Measurements from ENCODE around the gene PAGE2. TPM values are rescaled to one million over a fixed set of nuclear protein-coding genes. Genes with fewer than 3 reads are reported as not detected.
"Not testable (repeated sequence)": the region's sequence is repeated elsewhere in the genome, so short reads cannot be mapped to it uniquely, and the experiment has no call there.

Gene PAGE2, protein sequence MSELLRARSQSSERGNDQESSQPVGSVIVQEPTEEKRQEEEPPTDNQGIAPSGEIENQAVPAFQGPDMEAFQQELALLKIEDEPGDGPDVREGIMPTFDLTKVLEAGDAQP
- total RNA-seq (2014; rRNA removed; shearing (Covaris generic)) = not detected in 2 replicates
- not detected in 2 replicates for polyA plus RNA-seq (2016; fragmentation: Nextera tagmentation; extraction: Ambion mirVana)

DNA sequence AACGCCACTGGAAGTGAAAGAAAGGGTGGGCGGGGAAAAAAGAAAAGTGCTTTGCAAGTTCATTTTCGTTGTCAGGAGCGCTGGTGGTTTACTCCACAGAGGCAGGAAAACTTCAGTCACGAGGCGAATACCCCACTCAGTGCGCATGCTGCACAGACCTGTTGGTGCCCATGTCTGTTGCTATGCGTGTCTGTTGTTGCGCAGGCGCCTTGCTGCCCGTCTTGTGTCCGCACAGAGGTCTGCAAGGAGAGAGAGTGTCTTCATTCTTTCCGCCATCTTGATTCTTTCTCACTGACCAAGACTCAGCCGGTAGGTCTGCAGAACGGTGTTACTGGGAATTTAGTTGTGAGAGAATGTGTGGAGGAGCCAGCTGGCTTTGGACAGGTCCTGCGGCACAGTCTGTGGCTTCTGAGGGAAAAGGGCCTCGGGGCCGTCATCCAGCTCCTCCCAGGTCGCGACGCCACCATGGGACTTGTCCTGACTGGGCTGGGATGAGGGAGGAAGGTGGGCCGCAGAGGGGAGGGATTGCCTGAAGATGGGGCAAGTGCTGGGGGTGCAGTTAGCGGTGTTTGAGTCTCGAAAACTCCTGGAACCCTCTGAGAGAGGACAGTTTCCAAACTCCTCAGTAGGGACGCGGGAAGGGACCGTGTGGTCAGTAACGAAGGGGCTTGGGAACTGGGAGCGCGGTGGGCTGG is at the start of gene PAGE2:
Gene PAGE2 (plus strand): TSS at position 224 of the 695 bp plus-strand sequence. CDS start 1,003 bp downstream, outside the sequence.
- no peak for TF ChIP-seq EZH2phosphoT487 (IDR thresholded peaks at IDR 0.05; ENCODE audit: insufficient read depth, low read depth)
- no peak for TF ChIP-seq EZH2 (IDR thresholded peaks at IDR 0.05; ENCODE audit: insufficient read depth, poor library complexity, severe bottlenecking)
- no peak within 1 kb of the TSS for H2AFZ ChIP-seq
- no peak within 1 kb of the TSS for H3K4me3 ChIP-seq
- H3K4me2 ChIP-seq (ENCODE audit: unreplicated experiment) = no peak within 1 kb of the TSS
- no peaks in the 10 kb centered on the region for H3K9me3 ChIP-seq (ENCODE audit: low read depth)
- no peaks in the 10 kb centered on the region for H3K36me3 ChIP-seq (ENCODE audit: low read depth)
- H3F3A ChIP-seq (ENCODE audit: insufficient read depth) = no peaks in the 10 kb centered on the region
- no peak for DNase-seq
- 68% methylated on average over 18 to 30 of the region's 30 CpGs for WGBS, 2 experiments (ENCODE audit: low coverage in 1 of 2, low lambda C conversion rate in 2 of 2, missing lambda C conversion rate in 2 of 2)
- H3K9ac ChIP-seq = no peak within 1 kb of the TSS
- H4K20me1 ChIP-seq (ENCODE audit: insufficient read depth) = no peaks in the 10 kb centered on the region
- in situ Hi-C loops (cut with MboI) = no loop called here
- no peaks in the 10 kb centered on the region for H3K4me1 ChIP-seq (ENCODE audit: insufficient read depth)
- H3K9me2 ChIP-seq (ENCODE audit: insufficient read depth) = no peaks in the 10 kb centered on the region
- no peak within 1 kb of the TSS for H3K27ac ChIP-seq
- H3K27me3 ChIP-seq (replicated peaks; ENCODE audit: insufficient read depth) = no peaks in the 10 kb centered on the region
- H3K79me2 ChIP-seq (ENCODE audit: insufficient read depth) = no peaks in the 10 kb centered on the region

DNA sequence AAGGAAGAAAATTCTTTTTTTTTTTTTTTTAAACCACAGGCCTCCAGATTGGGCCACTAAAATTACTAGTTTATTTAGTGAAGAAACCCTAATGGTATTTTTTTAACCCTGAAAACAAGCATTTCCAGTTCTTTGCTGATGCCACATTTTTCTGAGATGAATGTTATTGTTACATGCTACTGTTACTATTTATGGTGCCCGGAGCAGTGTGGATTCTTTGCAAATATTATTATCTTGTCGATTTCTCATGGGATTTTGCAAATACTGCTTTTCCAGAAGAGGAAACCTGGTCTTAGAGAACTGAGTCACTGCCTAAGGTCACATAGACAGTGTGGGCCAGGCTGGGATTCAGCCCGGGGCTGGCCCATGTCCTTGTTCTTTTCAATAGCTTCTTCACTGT is 49.3 kb upstream of the PAGE2 start:
- Histone ChIP-seq H3K9me3 (ENCODE audit: low read depth) (no peaks in the 10 kb centered on the region), H3K4me2 (ENCODE audit: unreplicated experiment) (no peak overlapping the region), H3K9ac (no peak overlapping the region), H3K9me2 (ENCODE audit: insufficient read depth) (no peaks in the 10 kb centered on the region), H3K27me3 (replicated peaks; ENCODE audit: insufficient read depth) (no peaks in the 10 kb centered on the region), H2AFZ (no peak overlapping the region), H3K4me3 (no peak overlapping the region), H4K20me1 (ENCODE audit: insufficient read depth) (no peaks in the 10 kb centered on the region), H3F3A (ENCODE audit: insufficient read depth) (no peaks in the 10 kb centered on the region), H3K79me2 (ENCODE audit: insufficient read depth) (no peaks in the 10 kb centered on the region), H3K36me3 (ENCODE audit: low read depth) (no peaks in the 10 kb centered on the region), H3K4me1 (ENCODE audit: insufficient read depth) (no peaks in the 10 kb centered on the region), H3K27ac (no peak overlapping the region)
- in situ Hi-C loops (cut with MboI) = no loop called here
- WGBS, 2 experiments (ENCODE audit: low coverage in 1 of 2, low lambda C conversion rate in 2 of 2, missing lambda C conversion rate in 2 of 2) = 36 to 80% methylated on average over 3 of the region's 3 CpGs
- no peak for TF ChIP-seq EZH2 (IDR thresholded peaks at IDR 0.05; ENCODE audit: insufficient read depth, poor library complexity, severe bottlenecking)
- no peak for TF ChIP-seq EZH2phosphoT487 (IDR thresholded peaks at IDR 0.05; ENCODE audit: insufficient read depth, low read depth)
- DNase-seq = peak; percentile 16

DNA sequence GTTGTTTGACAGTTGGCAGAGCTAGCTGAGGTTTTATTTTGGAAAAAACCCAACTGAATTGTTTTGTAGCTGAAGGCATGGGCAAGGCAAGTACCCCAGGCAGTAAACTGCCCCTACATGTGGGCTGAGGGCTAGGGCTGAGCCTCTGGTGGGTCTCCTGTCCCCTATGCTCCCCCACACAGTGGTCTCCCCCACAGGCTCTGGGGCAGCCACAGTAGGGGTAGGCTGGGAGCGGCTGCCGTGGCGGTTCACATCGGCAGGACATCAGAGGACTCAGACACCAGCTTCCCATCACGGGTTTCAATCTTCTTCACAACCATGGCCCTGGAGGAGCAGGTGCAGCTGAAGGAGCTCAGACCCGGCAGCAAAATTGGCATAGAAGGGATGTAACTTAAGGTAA is 47.3 kb upstream of the PAGE2 start:
- Histone ChIP-seq H3K9me2 (ENCODE audit: insufficient read depth) (no peaks in the 10 kb centered on the region), H3K27me3 (replicated peaks; ENCODE audit: insufficient read depth) (no peaks in the 10 kb centered on the region), H3K9ac (no peak overlapping the region), H3F3A (ENCODE audit: insufficient read depth) (no peaks in the 10 kb centered on the region), H3K4me1 (ENCODE audit: insufficient read depth) (no peaks in the 10 kb centered on the region), H4K20me1 (ENCODE audit: insufficient read depth) (no peaks in the 10 kb centered on the region), H3K79me2 (ENCODE audit: insufficient read depth) (no peaks in the 10 kb centered on the region), H3K27ac (no peak overlapping the region), H3K9me3 (ENCODE audit: low read depth) (no peaks in the 10 kb centered on the region), H2AFZ (no peak overlapping the region), H3K36me3 (ENCODE audit: low read depth) (no peaks in the 10 kb centered on the region), H3K4me2 (ENCODE audit: unreplicated experiment) (no peak overlapping the region), H3K4me3 (no peak overlapping the region)
- 50 to 67% methylated on average over 2 to 6 of the region's 6 CpGs for WGBS, 2 experiments (ENCODE audit: low coverage in 1 of 2, low lambda C conversion rate in 2 of 2, missing lambda C conversion rate in 2 of 2)
- in situ Hi-C loops (cut with MboI) = no loop called here
- no peak for TF ChIP-seq EZH2phosphoT487 (IDR thresholded peaks at IDR 0.05; ENCODE audit: insufficient read depth, low read depth)
- no peak for DNase-seq

DNA sequence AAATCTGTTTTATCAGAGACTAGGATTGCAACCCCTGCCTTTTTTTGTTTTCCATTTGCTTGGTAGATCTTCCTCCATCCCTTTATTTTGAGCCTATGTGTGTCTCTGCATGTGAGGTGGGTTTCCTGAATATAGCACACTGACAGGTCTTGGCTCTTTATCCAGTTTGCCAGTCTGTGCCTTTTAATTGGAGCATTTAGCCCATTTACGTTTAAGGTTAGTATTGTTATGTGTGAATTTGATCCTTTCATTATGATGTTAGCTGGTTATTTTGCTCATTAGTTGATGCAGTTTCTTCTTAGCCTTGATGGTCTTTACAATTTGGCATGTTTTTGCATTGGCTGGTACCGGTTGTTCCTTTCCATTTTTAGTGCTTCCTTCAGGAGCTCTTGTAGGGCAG is 38.2 kb upstream of the PAGE2 start:
- H3K9ac ChIP-seq; H3F3A ChIP-seq (ENCODE audit: insufficient read depth); H3K4me1 ChIP-seq (ENCODE audit: insufficient read depth); H3K9me2 ChIP-seq (ENCODE audit: insufficient read depth); DNase-seq; H4K20me1 ChIP-seq (ENCODE audit: insufficient read depth); H3K27me3 ChIP-seq (replicated peaks; ENCODE audit: insufficient read depth); H3K79me2 ChIP-seq (ENCODE audit: insufficient read depth); H3K4me3 ChIP-seq; H3K9me3 ChIP-seq (ENCODE audit: low read depth); H3K27ac ChIP-seq; H2AFZ ChIP-seq; H3K36me3 ChIP-seq (ENCODE audit: low read depth); H3K4me2 ChIP-seq (ENCODE audit: unreplicated experiment): not testable (repeated sequence)
- in situ Hi-C loops (cut with MboI) = loop anchor here (25.0 kb wide), 2 partner anchors 112 to 363 kb away; no protein-coding TSS in a partner anchor
- 43 to 61% methylated on average over 2 of the region's 2 CpGs for WGBS, 2 experiments (ENCODE audit: low coverage in 1 of 2, low lambda C conversion rate in 2 of 2, missing lambda C conversion rate in 2 of 2)
